NCI-H526 (cell line): ENCODE results near the gene UNC5C.

Source experiments
- DNase-seq, 2 experiments: peaks; one replicate each; lab custom pipeline; 2025; lab: John Stamatoyannopoulos, UW

UNC5C gene

GRCh38 chr4:95548738-95549245 lies at the start of gene UNC5C:
UNC5C (minus strand) TSS chr4:95548973.
- peak in 1 of 2 experiments; percentile 50 for DNase-seq

- no peak for DNase-seq
Observed at GRCh38 chr4:95596676-95597075, 47.9 kb upstream of the UNC5C start.

GRCh38 chr4:95594629-95595028 lies 45.9 kb upstream of the UNC5C start:
- no peak for DNase-seq

GRCh38 chr4:95594013-95594412 lies 45.2 kb upstream of the UNC5C start:
- DNase-seq = no peak

GRCh38 chr4:95591278-95591677 lies 42.5 kb upstream of the UNC5C start:
- DNase-seq = no peak

GRCh38 chr4:95590615-95591014 lies 41.8 kb upstream of the UNC5C start:
- no peak for DNase-seq

- DNase-seq = no peak
Observed at GRCh38 chr4:95585016-95585695, 36.4 kb upstream of the UNC5C start.

- no peak for DNase-seq
Observed at GRCh38 chr4:95580226-95580625, 31.5 kb upstream of the UNC5C start.

GRCh38 chr4:95572304-95572991 lies 23.7 kb upstream of the UNC5C start:
- DNase-seq = no peak

- no peak for DNase-seq
Observed at GRCh38 chr4:95571577-95571976, 22.8 kb upstream of the UNC5C start.

GRCh38 chr4:95563638-95564337 lies 15.0 kb upstream of the UNC5C start:
- DNase-seq = no peak

- DNase-seq = no peak
Observed at GRCh38 chr4:95560774-95561173, 12.0 kb upstream of the UNC5C start.

- no peak for DNase-seq
Observed at GRCh38 chr4:95556207-95556859, 7.6 kb upstream of the UNC5C start.

GRCh38 chr4:95552942-95553550 lies 4.3 kb upstream of the UNC5C start:
- no peak for DNase-seq

GRCh38 chr4:95551653-95552052 lies 2.9 kb upstream of the UNC5C start:
- DNase-seq = no peak

- no peak for DNase-seq
Observed at GRCh38 chr4:95550115-95550987, 1.6 kb upstream of the UNC5C start.

- DNase-seq = peak; percentile 3 to 48
Observed at GRCh38 chr4:95549246-95550114, 707 bp upstream of the UNC5C start.

GRCh38 chr4:95547715-95548471 lies 880 bp downstream of the UNC5C start:
- peak; percentile 13 to 54 for DNase-seq
